DLD1 (cell line): ENCODE data around the gene USP8.
"Not testable (repeated sequence)": the region's sequence is repeated elsewhere in the genome, so short reads cannot be mapped to it uniquely, and the experiment has no call there.

Experiments used
- in situ Hi-C: cut with HindIII; loops from 2 replicates; pipeline ENCODE4 v1.10.0; 2017; ENCODE audit warnings: low sequenced_read_pairs

USP8 gene

DNA sequence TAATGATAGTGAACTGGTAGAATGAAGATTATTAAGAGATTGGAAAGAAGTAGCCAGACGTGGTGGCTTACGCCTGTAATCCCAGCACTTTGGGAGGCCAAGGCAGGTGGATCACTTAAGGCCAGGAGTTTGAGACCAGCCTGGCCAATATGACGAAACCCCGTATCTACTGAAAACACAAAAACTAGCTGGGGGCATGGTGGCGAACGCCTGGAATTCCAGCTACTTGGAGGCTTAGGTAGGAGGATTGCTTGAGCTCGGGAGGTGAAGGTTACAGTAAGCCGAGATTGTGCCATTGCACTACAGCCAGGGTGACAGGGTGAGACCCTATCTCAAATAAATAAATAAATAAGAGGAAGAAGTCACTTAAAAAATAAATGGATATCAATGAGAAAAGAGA, 14.0 kb downstream of the USP8 start:
- in situ Hi-C loops: no loop called here

DNA sequence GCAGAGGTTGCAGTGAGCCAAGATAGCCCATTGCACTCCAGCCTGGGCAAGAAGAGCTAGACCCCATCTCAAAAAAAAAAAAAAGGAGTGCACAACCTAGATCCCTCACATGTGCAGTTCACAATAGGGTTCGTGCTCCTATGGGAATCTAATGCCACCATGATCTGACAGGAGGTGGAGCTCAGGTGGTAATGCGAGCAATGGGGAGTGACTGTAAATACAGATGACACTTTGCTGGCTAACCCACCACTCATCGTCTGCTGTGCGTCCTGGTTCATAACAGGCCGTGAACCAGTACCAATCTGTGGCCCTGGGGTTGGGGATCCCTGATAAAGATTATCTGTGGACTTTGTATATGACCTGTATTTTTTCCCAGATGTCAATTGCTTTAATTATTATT, 16.7 kb downstream of the USP8 start:
- in situ Hi-C loops: no loop called here

DNA sequence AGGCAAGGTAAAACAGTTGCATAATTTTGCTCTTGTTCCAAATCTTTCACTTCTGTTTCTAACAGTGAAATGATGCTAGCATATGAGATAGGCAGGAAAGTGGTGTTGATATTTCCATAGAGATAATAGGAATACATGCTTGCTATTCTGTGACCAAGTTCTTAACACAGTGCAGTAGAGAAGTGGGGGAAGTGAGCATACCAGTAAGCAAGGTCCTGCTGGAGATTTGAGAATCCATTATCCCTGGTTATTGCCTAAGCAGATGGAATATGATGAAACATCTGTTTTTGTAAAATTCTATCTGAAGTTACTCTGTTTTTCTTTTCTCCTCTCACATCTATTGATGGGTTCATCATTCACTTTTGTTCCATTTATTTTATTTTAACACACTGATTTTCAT, 28.7 kb downstream of the USP8 start:
- in situ Hi-C loops: no loop called here

DNA sequence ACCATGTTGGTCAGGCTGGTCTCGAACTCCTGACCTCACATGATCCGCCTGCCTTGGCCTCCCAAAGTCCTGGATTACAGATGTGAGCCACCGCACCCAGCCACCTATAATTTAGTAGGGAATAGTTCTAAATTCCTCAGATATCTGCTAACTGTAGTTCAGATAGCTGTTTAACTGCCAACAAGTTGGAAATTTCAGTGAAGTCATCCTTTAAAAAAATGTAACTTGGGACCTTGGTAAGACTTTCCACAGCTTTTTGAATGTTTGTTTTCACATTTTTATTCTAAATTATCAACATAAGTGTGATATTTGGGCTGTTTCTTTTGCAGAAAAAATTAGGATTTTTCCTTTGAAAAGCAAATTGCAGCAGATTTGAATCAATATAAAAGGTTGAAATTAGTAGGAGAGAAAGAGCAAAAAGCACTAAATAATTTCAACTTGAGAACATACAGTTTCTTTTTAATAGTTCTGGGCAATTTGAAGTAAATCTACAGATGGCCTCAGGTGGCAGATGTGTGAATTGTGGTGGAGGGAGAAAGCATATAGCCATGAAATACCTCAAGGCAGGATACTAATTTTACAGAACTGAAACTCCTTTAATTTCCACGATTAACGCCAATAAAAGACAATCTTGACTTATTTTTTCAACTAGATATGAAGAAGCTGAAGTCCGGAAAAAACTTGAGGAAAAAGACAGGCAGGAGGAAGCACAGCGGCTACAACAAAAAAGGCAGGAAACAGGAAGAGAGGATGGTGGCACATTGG, 34.3 kb downstream of the USP8 start:
- in situ Hi-C loops: no loop called here

DNA sequence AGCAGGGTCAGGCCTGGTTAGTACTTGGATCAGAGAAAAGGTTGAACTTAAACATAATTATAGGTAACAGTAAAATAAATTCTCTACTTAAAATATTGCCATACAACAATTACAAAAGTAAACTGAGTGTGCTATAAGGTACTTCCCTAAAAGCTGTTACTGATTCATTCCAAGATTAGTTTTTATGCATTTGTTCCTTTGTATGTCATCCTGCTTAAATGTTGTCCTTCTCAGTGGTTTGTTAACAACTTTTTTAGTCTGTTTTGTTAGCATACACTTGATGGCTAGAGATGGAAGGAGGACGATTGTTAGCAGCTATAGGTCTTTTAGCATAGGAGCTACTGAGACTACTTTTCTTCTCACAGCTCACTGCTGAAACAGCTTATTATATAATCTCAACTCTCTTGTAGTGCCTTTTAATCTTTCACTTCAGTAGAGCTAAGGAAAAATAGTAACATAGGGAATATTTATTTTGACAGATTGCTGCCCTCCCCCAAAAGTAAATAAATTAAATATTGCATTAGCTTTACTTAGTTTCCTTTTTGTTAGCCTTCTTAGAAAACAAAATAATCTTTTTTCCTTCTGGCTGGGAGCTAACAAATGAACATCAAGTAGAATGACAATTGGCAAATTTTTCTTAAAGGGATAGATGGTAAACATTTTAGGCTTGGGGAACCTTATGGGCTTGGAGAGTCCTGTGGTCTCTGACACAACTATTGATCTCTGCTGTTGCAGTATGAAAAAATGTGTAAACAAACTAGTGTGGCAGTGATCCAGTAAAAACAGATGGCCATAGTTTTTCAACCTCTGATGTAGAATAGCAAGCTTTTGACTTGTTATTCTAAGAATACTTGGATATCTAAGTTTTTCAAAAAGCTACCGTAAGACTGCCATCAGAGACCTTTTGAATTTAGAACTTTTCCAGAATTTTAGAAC, 39.5 kb downstream of the USP8 start:
- in situ Hi-C loops: no loop called here

DNA sequence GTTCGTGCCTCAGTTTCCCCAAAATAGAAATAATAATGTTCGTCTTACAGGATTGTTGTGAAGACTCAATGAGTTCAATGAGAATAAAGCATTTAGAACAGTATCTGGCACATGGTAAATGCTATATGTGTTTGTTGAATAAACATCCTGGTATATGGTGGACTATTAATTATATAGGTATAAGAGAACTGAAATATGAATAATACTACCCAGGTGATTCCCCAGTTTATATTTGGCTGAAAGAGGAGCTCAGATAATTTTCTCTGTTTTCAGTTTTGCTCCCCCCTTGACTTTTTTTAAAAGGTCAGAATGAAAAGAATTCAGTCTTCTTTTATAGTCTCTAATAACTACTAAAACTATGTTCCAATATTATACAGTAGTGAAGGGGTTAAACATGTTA, 46.9 kb downstream of the USP8 start:
- in situ Hi-C loops: no loop called here

DNA sequence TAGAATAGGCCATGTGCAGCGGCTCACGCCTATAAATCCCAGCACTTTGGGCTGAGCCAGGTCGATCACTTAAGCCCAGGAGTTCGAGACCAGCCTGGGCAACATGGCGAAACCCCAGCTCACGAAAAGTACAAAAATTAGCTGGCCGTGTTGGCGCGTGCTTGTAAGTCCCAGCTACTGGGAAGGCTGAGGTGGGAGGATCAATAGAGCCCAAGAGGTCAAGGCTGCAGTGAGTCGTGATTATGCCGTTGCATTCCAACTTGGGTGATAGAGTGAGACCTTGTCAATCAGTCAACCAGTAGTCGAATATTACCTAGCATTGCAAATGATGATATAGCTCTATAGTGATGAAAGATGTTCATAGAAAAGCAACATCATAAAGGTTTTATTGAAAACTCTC, 51.9 kb downstream of the USP8 start:
- in situ Hi-C loops: no loop called here

DNA sequence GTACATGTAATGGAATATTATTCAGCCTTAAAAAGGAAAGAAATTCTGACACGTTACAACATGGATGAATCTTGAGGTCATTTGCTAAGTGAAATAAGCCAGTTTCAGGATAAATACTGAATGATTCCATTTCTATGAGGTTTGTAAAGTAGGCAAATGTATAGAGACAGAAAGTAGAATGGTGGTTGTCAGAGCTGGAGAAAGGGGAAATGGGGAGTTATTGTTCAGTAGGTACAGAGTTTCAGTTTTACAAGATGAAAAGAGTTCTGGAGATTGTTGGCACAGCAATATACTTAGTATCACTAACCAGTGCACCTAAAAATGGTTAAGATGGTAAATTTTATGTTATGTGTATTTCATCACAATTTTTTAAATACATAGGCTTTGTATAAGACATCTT, 60.6 kb downstream of the USP8 start:
- in situ Hi-C loops: no loop called here

DNA sequence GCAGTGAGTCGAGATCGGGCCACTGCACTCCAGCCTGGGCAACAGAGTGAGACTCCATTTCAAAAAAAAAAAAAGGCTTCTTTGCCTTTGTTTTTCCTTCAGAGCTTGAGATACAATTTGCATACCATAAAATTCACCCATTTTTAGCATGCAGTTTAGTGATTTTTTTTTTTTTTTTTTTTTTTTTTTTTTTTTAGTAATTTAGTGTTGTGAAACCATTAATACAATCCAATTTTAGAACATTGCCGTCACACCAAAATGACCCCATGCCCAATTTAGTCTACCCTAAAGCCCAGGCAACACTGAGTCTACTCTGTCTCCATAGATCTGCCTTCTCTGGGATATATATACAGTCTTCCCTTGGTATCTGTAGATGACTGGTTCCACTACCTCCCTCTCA, 61.2 kb downstream of the USP8 start:
- in situ Hi-C loops: no loop called here

DNA sequence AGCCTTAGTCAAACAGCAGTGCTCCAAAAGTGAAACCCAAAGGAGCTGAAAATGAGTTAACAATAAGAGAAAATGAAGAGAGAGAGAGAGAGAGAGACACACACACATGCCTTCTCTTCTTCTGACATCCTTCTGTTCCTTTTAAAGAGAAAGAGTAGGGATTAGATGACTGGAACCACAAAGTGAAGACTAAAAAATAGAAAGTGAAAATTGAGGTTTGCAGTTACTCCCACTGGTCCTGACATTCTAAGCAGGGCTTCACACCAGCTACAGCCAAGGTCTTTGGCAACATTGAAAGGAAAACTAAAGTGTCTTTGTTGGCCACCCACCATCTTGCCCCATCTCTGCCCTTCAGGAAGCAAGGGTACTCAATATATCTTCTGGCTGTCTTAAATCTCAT, 63.1 kb downstream of the USP8 start:
- in situ Hi-C loops: no loop called here

DNA sequence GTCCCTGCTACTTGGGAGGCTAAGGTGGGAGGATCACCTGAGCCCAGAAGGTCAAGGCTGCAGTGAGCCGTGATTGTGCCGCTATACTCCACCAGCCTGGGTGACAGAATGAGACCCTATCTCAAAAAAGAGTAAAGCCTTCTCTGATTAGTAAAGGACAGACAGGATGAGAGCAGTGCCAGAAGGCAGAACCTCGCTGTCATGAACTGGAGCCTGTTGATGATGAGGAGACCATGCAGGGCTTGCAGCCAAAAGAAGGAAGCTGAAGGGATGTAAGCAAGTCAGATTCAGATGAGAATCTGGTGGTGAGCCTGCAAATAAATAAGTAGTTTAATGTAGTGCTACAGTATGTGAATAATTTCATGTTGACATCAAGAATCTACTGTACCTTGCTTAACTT, 69.4 kb downstream of the USP8 start:
- in situ Hi-C loops: no loop called here

DNA sequence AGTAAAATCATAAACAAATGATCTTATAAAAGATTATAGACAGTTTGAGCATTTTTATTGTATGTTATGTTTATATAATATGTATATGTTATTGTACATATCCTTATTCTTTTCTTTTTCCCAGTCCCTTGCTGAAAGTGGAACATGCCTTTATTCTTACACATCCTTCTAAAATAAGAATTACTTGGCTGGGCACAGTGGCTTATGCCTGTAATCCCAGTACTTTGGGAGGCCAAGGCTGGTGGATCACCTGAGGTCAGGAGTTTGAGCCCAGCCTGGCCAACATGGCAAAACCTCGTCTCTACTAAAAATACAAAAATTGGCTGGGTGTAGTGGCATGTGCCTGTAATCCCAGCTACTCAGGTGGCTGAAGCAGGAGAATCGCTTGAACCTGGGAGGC, 70.3 kb downstream of the USP8 start:
- in situ Hi-C loops: not testable (repeated sequence)

DNA sequence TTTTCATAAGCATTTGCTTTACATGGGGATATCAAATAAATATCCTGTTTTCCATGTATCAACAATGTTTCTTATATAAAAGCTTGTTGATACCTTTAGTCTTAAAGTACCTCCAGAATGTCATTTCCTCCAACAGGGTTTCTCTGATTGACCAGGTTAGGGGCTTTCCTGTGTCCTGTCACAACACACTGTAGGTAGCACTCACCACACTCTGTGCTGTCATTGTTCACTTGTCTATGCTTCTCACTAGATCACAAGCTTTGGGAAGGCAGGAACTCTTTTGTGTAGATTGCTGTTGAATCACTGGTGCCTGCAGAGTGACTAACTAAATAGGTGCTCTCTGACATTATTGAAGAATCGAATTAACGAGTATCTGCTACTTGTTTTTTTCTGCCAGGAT, 72.5 kb downstream of the USP8 start:
- in situ Hi-C loops: no loop called here

DNA sequence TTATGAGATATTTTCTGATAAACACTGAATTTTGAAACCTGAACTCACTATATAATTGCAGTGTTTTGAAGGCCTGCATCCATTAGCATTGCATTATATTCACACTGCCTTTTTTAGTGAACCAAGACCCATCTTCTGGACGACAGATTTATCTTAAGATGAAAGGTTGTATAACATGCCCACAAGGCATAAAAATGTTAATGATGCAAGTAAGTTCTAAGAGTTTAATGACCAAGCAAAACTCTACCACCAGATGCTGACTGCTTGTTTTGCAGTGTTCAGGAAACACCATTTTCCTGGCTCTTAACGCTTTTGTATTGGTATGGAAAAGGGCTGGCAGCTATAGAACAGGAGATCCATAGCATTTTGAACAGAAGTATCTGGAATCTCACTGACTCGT, 76.1 kb downstream of the USP8 start:
- in situ Hi-C loops: no loop called here

DNA sequence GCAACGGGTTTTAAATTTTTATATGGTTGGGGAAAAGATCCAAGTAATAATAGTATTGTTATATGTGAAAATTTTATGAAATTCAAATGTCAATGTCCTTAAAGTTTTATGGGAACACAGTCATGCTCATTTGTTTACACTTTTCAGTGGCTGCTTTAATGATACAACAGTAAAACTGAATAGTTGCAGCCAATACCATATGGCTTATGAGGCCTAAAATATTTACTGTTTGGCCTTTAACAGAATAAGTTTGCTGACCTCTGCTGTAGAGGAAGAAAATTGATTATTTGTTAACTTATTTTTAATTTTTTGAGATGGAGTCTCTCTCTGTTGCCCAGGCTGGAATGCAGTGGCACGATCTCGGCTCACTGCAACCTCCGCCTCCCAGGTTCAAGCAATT, 77.6 kb downstream of the USP8 start:
- in situ Hi-C loops: no loop called here

DNA sequence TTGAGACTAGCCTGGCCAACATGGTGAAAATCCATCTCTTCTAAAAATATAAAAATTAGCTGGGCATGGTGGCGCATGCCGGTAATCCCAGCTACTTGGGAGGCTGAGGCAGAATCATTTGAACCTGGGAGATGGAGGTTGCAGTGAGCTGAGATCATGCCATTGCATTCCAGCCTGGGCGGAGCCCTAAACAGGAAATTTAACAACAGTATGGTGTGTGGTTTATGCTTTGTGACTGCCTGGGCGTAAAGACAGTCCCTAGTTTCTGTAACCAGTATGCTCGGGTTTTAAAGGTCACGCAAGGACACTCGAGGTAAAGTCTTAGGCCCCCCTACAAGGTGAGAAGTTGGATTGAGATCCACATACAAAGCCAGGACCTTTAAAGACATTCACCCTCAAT, 78.9 kb downstream of the USP8 start:
- in situ Hi-C loops: no loop called here

DNA sequence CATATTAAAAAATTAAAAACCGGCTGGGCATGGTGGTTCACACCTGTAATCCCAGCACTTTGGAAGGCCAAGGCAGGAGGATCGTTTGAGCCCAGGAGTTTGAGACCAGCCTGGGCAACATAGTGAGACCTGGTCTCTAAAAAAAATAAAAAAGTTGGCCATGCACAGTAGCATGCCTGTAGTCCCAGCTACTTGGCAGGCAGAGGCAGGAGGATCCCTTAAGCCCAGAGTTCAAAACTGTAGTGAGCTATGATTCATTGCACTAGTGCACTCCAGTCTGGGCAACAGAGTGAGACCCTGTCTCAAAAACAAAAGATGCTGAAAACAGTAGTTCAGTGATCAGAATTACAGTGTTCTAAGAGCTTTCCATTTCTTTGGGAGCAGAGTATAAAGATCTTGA, 81.5 kb downstream of the USP8 start:
- in situ Hi-C loops: not testable (repeated sequence)

DNA sequence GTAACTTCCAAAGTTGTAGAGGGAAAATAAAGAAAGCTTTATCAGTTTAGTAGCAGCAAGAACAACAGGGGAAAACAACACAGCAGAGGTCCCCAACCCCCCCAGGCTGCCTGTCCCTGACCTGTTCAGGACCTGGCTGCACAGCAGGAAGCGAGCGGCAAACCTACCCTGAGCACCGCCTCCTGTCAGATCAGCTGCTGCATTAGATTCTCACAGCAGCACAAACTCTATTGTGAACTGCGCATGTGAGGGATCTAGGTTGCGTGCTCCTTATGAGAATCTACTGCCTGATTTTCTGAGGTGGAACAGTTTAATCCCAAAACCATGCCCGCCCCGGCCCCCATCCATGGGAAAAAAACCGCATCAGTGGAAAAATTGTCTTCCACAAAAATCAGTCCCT, 81.9 kb downstream of the USP8 start:
- in situ Hi-C loops: no loop called here

DNA sequence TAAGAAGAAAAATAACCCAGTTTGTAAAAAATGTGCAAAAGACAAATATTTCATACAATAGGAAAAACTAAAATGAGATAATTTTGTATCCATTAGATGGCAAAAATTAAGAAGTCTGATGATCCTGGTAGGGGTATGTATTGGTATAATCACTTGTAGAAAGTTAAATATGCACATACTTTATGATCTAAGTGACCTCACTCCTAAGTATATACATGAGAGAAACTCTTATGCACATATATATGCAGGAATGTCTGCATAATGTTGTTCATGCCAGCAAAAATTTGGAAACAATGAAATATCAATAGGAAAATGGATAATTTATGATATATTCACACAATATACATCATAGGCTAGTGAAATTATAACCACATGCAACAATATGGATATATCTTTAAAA, 88.8 kb downstream of the USP8 start:
- in situ Hi-C loops: no loop called here

DNA sequence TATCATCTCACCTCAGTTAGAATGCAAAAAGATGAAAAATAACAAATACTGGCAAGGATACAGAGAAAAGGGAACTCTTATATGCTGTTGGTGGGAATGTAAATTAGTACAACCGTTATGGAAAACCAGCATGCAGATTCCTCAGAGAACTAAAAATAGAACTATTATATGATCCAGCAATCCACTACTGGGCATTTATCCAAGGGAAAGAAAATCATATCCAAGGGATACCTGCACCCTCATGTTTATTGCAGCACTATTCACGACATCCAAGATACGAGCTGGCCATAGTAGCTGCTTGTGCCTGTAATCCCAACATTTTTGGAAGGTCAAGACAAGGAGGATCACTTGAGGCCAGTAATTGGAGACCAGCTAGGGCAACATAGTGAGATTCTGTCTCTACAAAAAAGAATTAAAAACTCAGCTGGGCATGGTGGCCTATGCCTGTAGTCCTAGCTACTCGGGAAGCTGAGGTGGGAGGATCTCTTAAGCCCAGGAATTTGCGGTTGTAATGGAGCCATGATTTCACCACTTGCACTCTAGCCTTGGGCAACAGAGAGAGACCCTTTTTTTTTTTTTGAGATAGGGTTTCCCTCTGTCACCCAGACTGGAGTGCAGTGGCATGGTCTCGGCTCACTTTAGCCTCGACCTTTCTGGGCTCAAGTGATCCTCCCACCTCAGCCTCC, 95.7 kb downstream of the USP8 start:
- in situ Hi-C loops: no loop called here

DNA sequence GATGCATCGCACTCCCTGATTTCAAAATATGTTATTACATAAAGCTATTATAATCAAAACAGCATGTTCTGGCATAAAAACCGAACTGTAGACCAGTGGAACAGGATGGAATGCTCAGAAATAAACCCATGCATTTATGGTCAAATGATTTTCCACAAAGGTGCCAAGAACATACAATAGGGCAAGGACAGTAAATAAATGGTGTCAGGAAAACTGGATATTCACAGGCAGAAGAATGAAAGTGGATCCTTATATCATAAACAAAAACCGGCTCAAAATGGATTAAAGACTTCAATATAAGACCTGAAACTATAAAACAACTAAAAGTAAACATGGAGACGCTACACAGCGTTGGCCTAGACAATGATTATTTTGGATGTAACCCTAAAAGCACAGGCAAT, 99.6 kb downstream of the USP8 start:
- in situ Hi-C loops: no loop called here

DNA sequence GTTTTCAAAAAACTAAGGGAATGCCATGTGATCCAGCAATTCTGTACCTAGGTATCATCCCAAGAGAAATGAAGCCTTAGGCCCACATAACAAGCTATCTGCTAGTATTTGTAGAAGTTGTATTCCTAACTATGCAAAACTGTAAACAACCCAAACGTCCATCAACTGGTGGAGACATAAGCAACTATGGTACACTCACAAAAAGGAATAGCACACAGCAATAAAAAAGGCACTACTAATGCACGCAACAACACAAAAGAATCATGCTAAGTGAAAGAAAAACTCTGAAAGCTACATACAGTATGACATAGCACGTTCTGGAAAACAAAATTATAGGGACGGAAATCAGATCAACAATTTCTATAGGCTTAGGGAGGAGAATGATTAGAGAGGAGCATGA, 107.0 kb downstream of the USP8 start:
- in situ Hi-C loops: no loop called here
